Measurements from ENCODE around the gene MYDGF. TPM values are rescaled to one million over a fixed set of nuclear protein-coding genes. Genes with fewer than 3 reads are reported as not detected.

MYDGF gene
- total RNA-seq, 4 donors from 2014 or later: 17.5 to 43.6 (median 28.3) TPM

- Histone ChIP-seq H3K27ac (no peak overlapping the region), H3K4me3 (no peak overlapping the region), H3K4me1 (no peaks in the 10 kb centered on the region), H3K27me3 (peaks cover 31% of the 10 kb centered on the region), H3K9me3 (no peaks in the 10 kb centered on the region), H3K36me3 (no peaks in the 10 kb centered on the region)
- DNase-seq (ENCODE audit: low spot score in 2 of 2): no peak
- no peak for TF ChIP-seq CTCF (IDR thresholded peaks at IDR 0.05)
- TF ChIP-seq POLR2A (IDR thresholded peaks at IDR 0.05): no peak
- no peak for TF ChIP-seq EP300 (IDR thresholded peaks at IDR 0.05)
- TF ChIP-seq POLR2AphosphoS5 (IDR thresholded peaks at IDR 0.05): no peak
- WGBS: 37% methylated on average over 12 of the region's 12 CpGs
Measured at GRCh38 chr19:4622695-4623421, 47.3 kb downstream of the MYDGF start.

GRCh38 chr19:4620675-4621074 is 49.5 kb downstream of the MYDGF start:
- H3K4me1 ChIP-seq: no peaks in the 10 kb centered on the region
- H3K4me3 ChIP-seq: no peak overlapping the region
- H3K27ac ChIP-seq: no peak overlapping the region
- TF ChIP-seq CTCF (IDR thresholded peaks at IDR 0.05): no peak
- no peak for TF ChIP-seq EP300 (IDR thresholded peaks at IDR 0.05)
- no peak for TF ChIP-seq POLR2A (IDR thresholded peaks at IDR 0.05)
- TF ChIP-seq POLR2AphosphoS5 (IDR thresholded peaks at IDR 0.05): no peak
- peaks cover 33% of the 10 kb centered on the region for H3K27me3 ChIP-seq
- DNase-seq (ENCODE audit: low spot score in 2 of 2): no peak
- WGBS: 54% methylated on average over 2 of the region's 2 CpGs
- H3K36me3 ChIP-seq: no peaks in the 10 kb centered on the region
- no peaks in the 10 kb centered on the region for H3K9me3 ChIP-seq

- H3K4me1 ChIP-seq: no peaks in the 10 kb centered on the region
- H3K27ac ChIP-seq: no peak overlapping the region
- DNase-seq (ENCODE audit: low spot score in 2 of 2): no peak
- WGBS: 73% methylated on average over 16 of the region's 17 CpGs
- H3K4me3 ChIP-seq: no peak overlapping the region
- peaks cover 33% of the 10 kb centered on the region for H3K27me3 ChIP-seq
- TF ChIP-seq EP300 (IDR thresholded peaks at IDR 0.05): no peak
- TF ChIP-seq POLR2AphosphoS5 (IDR thresholded peaks at IDR 0.05): no peak
- no peak for TF ChIP-seq CTCF (IDR thresholded peaks at IDR 0.05)
- no peak for TF ChIP-seq POLR2A (IDR thresholded peaks at IDR 0.05)
- H3K36me3 ChIP-seq: no peaks in the 10 kb centered on the region
- no peaks in the 10 kb centered on the region for H3K9me3 ChIP-seq
Measured at GRCh38 chr19:4619668-4620294, 50.4 kb downstream of the MYDGF start.

- no peak overlapping the region for H3K4me3 ChIP-seq
- no peaks in the 10 kb centered on the region for H3K9me3 ChIP-seq
- no peaks in the 10 kb centered on the region for H3K4me1 ChIP-seq
- 53% methylated on average over 6 of the region's 6 CpGs for WGBS
- H3K27me3 ChIP-seq: peaks cover 28% of the 10 kb centered on the region
- no peaks in the 10 kb centered on the region for H3K36me3 ChIP-seq
- DNase-seq (ENCODE audit: low spot score in 2 of 2): no peak
- H3K27ac ChIP-seq: no peak overlapping the region
- TF ChIP-seq EP300 (IDR thresholded peaks at IDR 0.05) (no peak), POLR2AphosphoS5 (IDR thresholded peaks at IDR 0.05) (no peak), CTCF (IDR thresholded peaks at IDR 0.05) (no peak), POLR2A (IDR thresholded peaks at IDR 0.05) (no peak)
Measured at GRCh38 chr19:4618019-4618418, 52.1 kb downstream of the MYDGF start.

- no peaks in the 10 kb centered on the region for H3K9me3 ChIP-seq
- H3K36me3 ChIP-seq: no peaks in the 10 kb centered on the region
- peaks cover 11% of the 10 kb centered on the region for H3K27me3 ChIP-seq
- WGBS: 92% methylated on average over 8 of the region's 8 CpGs
- TF ChIP-seq POLR2A (IDR thresholded peaks at IDR 0.05): no peak
- no peak for TF ChIP-seq CTCF (IDR thresholded peaks at IDR 0.05)
- no peak for TF ChIP-seq EP300 (IDR thresholded peaks at IDR 0.05)
- TF ChIP-seq POLR2AphosphoS5 (IDR thresholded peaks at IDR 0.05): no peak
- no peak overlapping the region for H3K4me3 ChIP-seq
- H3K27ac ChIP-seq: no peak overlapping the region
- DNase-seq (ENCODE audit: low spot score in 2 of 2): no peak
- H3K4me1 ChIP-seq: peaks cover 7% of the 10 kb centered on the region
Measured at GRCh38 chr19:4613254-4613751, 56.8 kb downstream of the MYDGF start.

Measured in suprapubic skin (tissue), 4 donors.